H1 (cell line): ENCODE data around the gene MADD. TPM values are rescaled to one million over a fixed set of nuclear protein-coding genes. Genes with fewer than 3 reads are reported as not detected.

Source experiments
- CTCF ChIA-PET: fragments of 300-600 bp; sonication (Branson Sonifier 250); formaldehyde crosslinking; loops from one replicate; lab custom pipeline; 2021; ENCODE audit not compliant: partially characterized antibody; lab: Charles Lee
- POLR2A ChIA-PET: fragments of 300-600 bp; sonication (Branson Sonifier 250); formaldehyde crosslinking; loops from one replicate; lab custom pipeline; 2021; ENCODE audit warnings: inconsistent platforms; ENCODE audit not compliant: partially characterized antibody; lab: Charles Lee
- DNase-seq, 2 experiments: peaks; one replicate each; pipeline versions ENCODE4 v3.0.0 to v3.0.0-alpha.2; 2010 to 2022; ENCODE audit warnings: low spot score in 2 of 2, low read depth in 1 of 2, mixed read lengths in 1 of 2
- FAIRE-seq: peaks from 2 replicates; lab custom pipeline; 2011; peaks lifted over from hg19 to GRCh38; lab: Jason Lieb, UNC
- H2AFZ ChIP-seq: 2 replicates; pipeline ENCODE4 v1.8.1; 2012; ENCODE audit warnings: low read length, inconsistent platforms
- H2AK5ac ChIP-seq: 2 replicates; pipeline ENCODE4 v1.6.1; 2013; ENCODE audit warnings: low read depth, low read length
- H2BK120ac ChIP-seq: replicated peaks from 2 replicates; pipeline ENCODE3; 2013; ENCODE audit warnings: low read depth, low read length, inconsistent platforms
- H2BK12ac ChIP-seq: 2 replicates; pipeline ENCODE4 v1.6.1; 2013; ENCODE audit warnings: low read depth, low read length
- H2BK15ac ChIP-seq: 2 replicates; pipeline ENCODE4 v1.6.1; 2013; ENCODE audit warnings: low read length
- H2BK20ac ChIP-seq: 2 replicates; pipeline ENCODE4 v1.6.1; 2013; ENCODE audit warnings: low read length
- H2BK5ac ChIP-seq: 2 replicates; pipeline ENCODE4 v1.6.1; 2013; ENCODE audit warnings: low read depth, low read length
- H3K14ac ChIP-seq: 2 replicates; pipeline ENCODE4 v1.6.1; 2013; ENCODE audit warnings: inconsistent platforms; ENCODE audit not compliant: insufficient read length
- H3K18ac ChIP-seq: 2 replicates; pipeline ENCODE4 v1.6.1; 2013; ENCODE audit warnings: low read length; ENCODE audit errors: extremely low read depth
- H3K23ac ChIP-seq: 2 replicates; pipeline ENCODE4 v1.6.1; 2013; ENCODE audit warnings: inconsistent platforms; ENCODE audit not compliant: insufficient read length
- H3K23me2 ChIP-seq: 2 replicates; pipeline ENCODE4 v1.6.1; 2013; ENCODE audit warnings: low read depth, low read length
- H3K27ac ChIP-seq: 2 replicates; pipeline ENCODE4 v1.6.1; 2011; ENCODE audit warnings: low read depth, low read length, inconsistent platforms
- H3K27me3 ChIP-seq, 4 experiments: replicated peaks in 1 of 4; 1 replicate in 1 of 4; 2 replicates in 3 of 4; pipeline versions ENCODE4 v1.6.1 to v1.8.1; 2011 to 2013; ENCODE audit warnings: low read length in 3 of 4, mild to moderate bottlenecking in 3 of 4, inconsistent platforms in 2 of 4, mixed read lengths in 2 of 4, moderate library complexity in 1 of 4; ENCODE audit not compliant: control insufficient read depth in 3 of 4, insufficient read depth in 3 of 4; ENCODE audit errors: extremely low read depth in 1 of 4
- H3K36me3 ChIP-seq, 4 experiments: 2 replicates each; pipeline versions ENCODE4 v1.6.1 to v1.8.1; 2011 to 2013; ENCODE audit warnings: mild to moderate bottlenecking in 4 of 4, low read length in 3 of 4, moderate library complexity in 2 of 4, control low read depth in 1 of 4, inconsistent platforms in 1 of 4; ENCODE audit not compliant: insufficient read depth in 4 of 4, control insufficient read depth in 2 of 4
- H3K4ac ChIP-seq: replicated peaks from 2 replicates; pipeline ENCODE3; 2013; ENCODE audit warnings: low read length, low read depth, mixed read lengths, inconsistent platforms; ENCODE audit not compliant: insufficient read length
- H3K4me1 ChIP-seq, 4 experiments: replicated peaks in 1 of 4; 1 replicate in 1 of 4; 2 replicates in 3 of 4; pipeline versions ENCODE4 v1.6.1 to v1.8.1; 2011 to 2013; ENCODE audit warnings: low read length in 3 of 4, inconsistent platforms in 2 of 4, mixed read lengths in 1 of 4; ENCODE audit not compliant: insufficient read depth in 4 of 4, control insufficient read depth in 3 of 4
- H3K4me2 ChIP-seq, 2 experiments: 2 replicates each; pipeline versions ENCODE4 v1.6.1 to v1.8.1; 2011 to 2013; ENCODE audit warnings: low read depth in 2 of 2, low read length in 2 of 2, control low read depth in 1 of 2, inconsistent platforms in 1 of 2, mild to moderate bottlenecking in 1 of 2; ENCODE audit not compliant: insufficient read depth in 1 of 2
- H3K4me3 ChIP-seq, 4 experiments: fragments of 200-600, 300-600 bp in 1 of 4; sonication (generic), shearing (Covaris generic), sonication (Bioruptor Twin) in 1 of 4; 2 replicates each; pipeline versions ENCODE4 v1.5.1 to v1.8.1; 2011 to 2016; ENCODE audit warnings: low read length in 4 of 4, low read depth in 3 of 4, control low read depth in 2 of 4, inconsistent platforms in 2 of 4, mild to moderate bottlenecking in 2 of 4, mixed read lengths in 1 of 4, moderate library complexity in 1 of 4; ENCODE audit not compliant: insufficient read depth in 2 of 4; ENCODE audit errors: extremely low read depth in 1 of 4
- H3K56ac ChIP-seq: replicated peaks from 2 replicates; pipeline ENCODE3; 2013; ENCODE audit warnings: low read depth, mild to moderate bottlenecking, mixed read lengths, low read length, inconsistent platforms; ENCODE audit not compliant: insufficient read length
- H3K79me1 ChIP-seq: 2 replicates; pipeline ENCODE4 v1.6.1; 2013; ENCODE audit warnings: low read depth, low read length, control low read depth
- H3K79me2 ChIP-seq, 2 experiments: 2 replicates each; pipeline versions ENCODE4 v1.6.1 to v1.8.1; 2012 to 2013; ENCODE audit warnings: low read length in 2 of 2, mild to moderate bottlenecking in 2 of 2, inconsistent platforms in 1 of 2; ENCODE audit not compliant: insufficient read depth in 2 of 2, control insufficient read depth in 1 of 2
- H3K9ac ChIP-seq, 4 experiments: replicated peaks in 1 of 4; 1 replicate in 1 of 4; 2 replicates in 3 of 4; pipeline versions ENCODE4 v1.6.1 to v1.8.1; 2011 to 2013; ENCODE audit warnings: low read depth in 3 of 4, low read length in 3 of 4, control low read depth in 2 of 4, mild to moderate bottlenecking in 2 of 4, moderate library complexity in 2 of 4, inconsistent platforms in 1 of 4; ENCODE audit errors: extremely low read depth in 1 of 4
- H3K9me3 ChIP-seq, 2 experiments: 2 replicates each; pipeline versions ENCODE4 v1.6.1 to v1.8.1; 2012 to 2013; ENCODE audit warnings: mild to moderate bottlenecking in 2 of 2, moderate library complexity in 2 of 2, control low read depth in 1 of 2, inconsistent platforms in 1 of 2, low read depth in 1 of 2, low read length in 1 of 2, mixed read lengths in 1 of 2; ENCODE audit not compliant: insufficient read depth in 2 of 2
- H4K20me1 ChIP-seq, 2 experiments: replicated peaks in 1 of 2; 2 replicates each; pipeline versions ENCODE3 to v1.8.1; 2011 to 2013; ENCODE audit warnings: inconsistent platforms in 2 of 2, low read length in 2 of 2, mild to moderate bottlenecking in 1 of 2; ENCODE audit not compliant: insufficient read depth in 2 of 2, control insufficient read depth in 1 of 2
- H4K5ac ChIP-seq: 2 replicates; pipeline ENCODE4 v1.6.1; 2013; ENCODE audit warnings: low read length, low read depth, mixed read lengths, inconsistent platforms; ENCODE audit not compliant: insufficient read length
- H4K8ac ChIP-seq: 2 replicates; pipeline ENCODE4 v1.8.0; 2013; ENCODE audit warnings: mild to moderate bottlenecking, moderate library complexity, low read length, inconsistent platforms; ENCODE audit not compliant: insufficient read depth; ENCODE audit errors: extremely low read depth
- H4K91ac ChIP-seq: replicated peaks from 2 replicates; pipeline ENCODE3; 2013; ENCODE audit warnings: low read length, mixed read lengths, inconsistent platforms; ENCODE audit not compliant: insufficient read length
- ASH2L ChIP-seq: fragments of 200-600, 300-600 bp; sonication (generic); IDR thresholded peaks from one replicate; pipeline ENCODE4 v1.7.1; 2017; ENCODE audit warnings: low read length
- ATF3 ChIP-seq: IDR thresholded peaks from 2 replicates; pipeline ENCODE4 v1.6.1; 2011; ENCODE audit warnings: low read depth, mild to moderate bottlenecking, low read length; ENCODE audit not compliant: insufficient read depth
- EZH2 ChIP-seq: fragments of 200-600 bp; sonication (generic); IDR thresholded peaks from 2 replicates; pipeline ENCODE4 v1.7.1; 2012; ENCODE audit warnings: low read depth, mild to moderate bottlenecking, moderate library complexity, low read length, inconsistent platforms; ENCODE audit not compliant: severe bottlenecking
- MAFK ChIP-seq: IDR thresholded peaks from 2 replicates; pipeline ENCODE4 v1.6.1; 2012; ENCODE audit warnings: low read depth, mild to moderate bottlenecking, improper control_type of control experiment, low read length
- NRF1 ChIP-seq: IDR thresholded peaks from 2 replicates; pipeline ENCODE4 v1.6.1; 2011; ENCODE audit warnings: mild to moderate bottlenecking, low read depth, low read length, improper control_type of control experiment
- POU5F1 ChIP-seq: IDR thresholded peaks from 2 replicates; pipeline ENCODE4 v1.6.1; 2011; ENCODE audit warnings: low read depth, mild to moderate bottlenecking, low read length, moderate library complexity
- RFX5 ChIP-seq: IDR thresholded peaks from 2 replicates; pipeline ENCODE4 v1.6.1; 2011; ENCODE audit warnings: low read depth, low read length, improper control_type of control experiment, borderline replicate concordance
- SIN3A ChIP-seq, 2 experiments: IDR thresholded peaks in 1 of 2; conservative IDR thresholded peaks in 1 of 2; 2 replicates each; pipeline ENCODE4 v1.6.1; 2011 to 2012; ENCODE audit warnings: low read length in 2 of 2, improper control_type of control experiment in 1 of 2, low read depth in 1 of 2, mild to moderate bottlenecking in 1 of 2
- SUZ12 ChIP-seq: fragments of 200-600 bp; sonication (generic); IDR thresholded peaks from 2 replicates; pipeline ENCODE4 v1.6.1; 2012; ENCODE audit warnings: mild to moderate bottlenecking, inconsistent platforms, low read length, moderate library complexity, mixed read lengths
- TEAD4 ChIP-seq: IDR thresholded peaks from 2 replicates; pipeline ENCODE4 v1.6.1; 2012; ENCODE audit warnings: low read depth, low read length, inconsistent platforms, mixed read lengths
- WGBS, 2 experiments: shearing (Covaris generic) in 1 of 2; methylation state at CpG; one replicate each; pipeline versions ENCODE4 v1.1.6 to v1.1.7; 2013 to 2015; ENCODE audit warnings: low lambda C conversion rate in 2 of 2, mixed read lengths in 2 of 2, inconsistent platforms in 1 of 2, low coverage in 1 of 2, missing lambda C conversion rate in 1 of 2; ENCODE audit not compliant: insufficient replicate concordance in 2 of 2, insufficient coverage in 1 of 2, insufficient read length in 1 of 2; ENCODE audit errors: extremely low coverage in 1 of 2, missing lambda C conversion rate in 1 of 2; 5-methylcytosine and 5-hydroxymethylcytosine counted together
- polyA plus RNA-seq, 7 experiments: library from polyadenylated mRNA; depleted of rRNA in 3 of 7; stranded (reverse) in 5 of 7; unstranded in 2 of 7; fragments of >200 nt in 5 of 7; fragments of 200-250 nt in 2 of 7; gene quantifications; 1 replicate in 5 of 7; 2 replicates in 1 of 7; 4 replicates in 1 of 7; pipeline versions ENCODE4 v1.2.1 to v1.2.3, GENCODE V29; 2011 to 2013; ENCODE audit warnings: missing spikeins in 2 of 7, mixed read lengths in 2 of 7
- total RNA-seq: library from RNA; stranded (reverse); fragmentation: NEBNext Ultra II Directional; extraction: Animal tissue kit (Norgen Biotek cat#: 25700); gene quantifications from 2 replicates; pipeline ENCODE4 v1.2.1, GENCODE V29; 2021

The MADD gene
- total and polyA plus RNA-seq, 2 of the 8 experiments (the other 6 are each of a cell fraction or from before 2014, with no cell fraction given) = 32.5 to 45.4 TPM

DNA sequence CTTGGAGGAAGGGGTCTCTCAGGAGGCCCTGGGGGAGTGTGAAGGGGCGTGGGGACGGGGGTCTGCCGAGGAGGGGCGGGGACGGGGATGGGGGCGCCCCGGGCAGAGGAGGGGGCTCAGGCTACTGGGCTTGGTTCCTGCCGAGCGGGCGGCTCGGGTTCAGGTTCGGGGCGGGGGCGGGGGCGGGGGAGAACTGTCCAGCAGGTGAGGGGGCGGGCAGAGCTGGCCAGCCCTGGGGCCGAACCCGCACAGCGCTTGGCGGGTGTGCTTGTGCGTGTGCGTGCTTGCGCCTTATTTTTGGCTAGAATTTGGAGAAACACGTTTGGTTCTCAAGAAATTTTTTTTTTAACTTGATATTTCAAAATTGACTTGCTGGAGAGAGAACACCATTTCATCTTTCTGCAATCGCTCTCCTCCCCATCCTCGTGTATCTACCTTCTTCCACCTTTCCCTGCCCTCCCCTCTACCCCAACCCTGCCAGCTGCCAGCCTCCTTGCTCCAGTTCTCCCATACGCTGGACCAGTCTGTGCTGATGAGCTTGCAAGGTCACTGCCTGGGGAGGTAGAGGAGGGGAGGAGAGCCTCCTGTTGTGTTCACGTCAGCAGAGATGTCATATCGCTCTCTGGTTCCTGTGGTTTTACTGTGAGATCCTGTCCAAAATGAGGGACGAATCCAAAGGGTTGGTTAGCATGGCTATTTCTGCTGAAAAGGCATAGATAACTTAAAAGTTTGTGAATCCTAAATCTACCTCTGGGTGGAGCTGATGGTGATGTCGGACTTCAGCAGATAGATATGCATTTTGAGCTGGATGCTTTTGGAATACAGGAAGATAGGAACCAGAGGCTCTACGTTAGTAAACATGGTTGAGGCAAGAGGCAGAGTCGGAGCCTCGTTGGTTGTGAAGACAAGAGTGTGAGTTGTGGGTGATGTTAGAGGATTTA lies 668 bp downstream of the MADD start:
- no peak overlapping the region for H3K23ac ChIP-seq
- peaks cover 0 to 47% of the 10 kb centered on the region in 2 experiments; a peak in 3 of 4 replicates for H3K79me2 ChIP-seq
- peaks cover 0 to 8% (median 7%) of the 10 kb centered on the region in 4 experiments; a peak in 4 of 8 replicates for H3K36me3 ChIP-seq
- CTCF ChIA-PET = interaction anchor here (0.7 to 7.4 kb wide), 12 partner anchors 9 to 162 kb away, joined by 3 to 72 read pairs (median 4); partner anchors contain the start of genes ACP2 and NR1H3
- H2BK5ac ChIP-seq = no peak overlapping the region
- H2BK12ac ChIP-seq = no peak overlapping the region
- H2AFZ ChIP-seq = no peak overlapping the region
- no peak overlapping the region for H2BK15ac ChIP-seq
- H3K14ac ChIP-seq = no peak overlapping the region
- peaks cover 8 to 17% of the 10 kb centered on the region in 2 experiments for H4K20me1 ChIP-seq
- no peak overlapping the region for H3K56ac ChIP-seq
- H3K4me3 ChIP-seq = peak overlapping the region; percentile 75 to 93 (median 81)
- no peak overlapping the region for H3K18ac ChIP-seq
- H3K4me1 ChIP-seq = peaks cover 14 to 25% (median 17%) of the 10 kb centered on the region in 4 experiments
- H4K5ac ChIP-seq = peak overlapping the region; percentile 60
- FAIRE-seq (no peak), DNase-seq (peak in 1 of 2 experiments; percentile 50)
- 24% methylated on average over 10 of the region's 34 CpGs; no CpG with 5 or more reads in 1 of the 2 experiments for WGBS, 2 experiments
- H3K9me3 ChIP-seq = no peaks in the 10 kb centered on the region
- POLR2A ChIA-PET = interaction anchor here (1.0 to 4.0 kb wide), 6 partner anchors 9 to 84 kb away, joined by 3 to 26 read pairs (median 4); partner anchors contain the start of genes ACP2 and NR1H3
- peaks cover 20% of the 10 kb centered on the region for H3K79me1 ChIP-seq
- H3K27me3 ChIP-seq = no peaks in the 10 kb centered on the region
- no peak overlapping the region for H2BK120ac ChIP-seq
- H4K91ac ChIP-seq = no peak overlapping the region
- peak overlapping the region; percentile 86 to 99 for H3K4me2 ChIP-seq
- H3K23me2 ChIP-seq = peaks cover 13% of the 10 kb centered on the region
- H2AK5ac ChIP-seq = no peak overlapping the region
- no peak overlapping the region; the same call in 1 of the 2 replicates for H4K8ac ChIP-seq
- no peak overlapping the region for H3K4ac ChIP-seq
- H3K9ac ChIP-seq = peak overlapping the region in 3 of 4 experiments; percentile 20 to 51 (median 29); a peak in 3 of 7 replicates
- no peak overlapping the region for H2BK20ac ChIP-seq
- H3K27ac ChIP-seq = no peak overlapping the region
- 0 out of 4 replicates have a peak, but pooled peaks have one; percentile 29 to 48 for TF ChIP-seq SIN3A (conservative IDR thresholded peaks at IDR 0.05 in 1 of 2, IDR thresholded peaks at IDR 0.05 in 1 of 2; ENCODE audit: low read depth in 1 of 2, low read length in 2 of 2)
- TF ChIP-seq POU5F1 = no peak
- no peak for TF ChIP-seq ATF3
- no peak for TF ChIP-seq EZH2
- no peak for TF ChIP-seq TEAD4
- TF ChIP-seq SUZ12 = no peak
- no peak for TF ChIP-seq NRF1
- TF ChIP-seq ASH2L = peak; percentile 1
- no peak for TF ChIP-seq RFX5
- TF ChIP-seq MAFK = no peak
